H1 (cell line): ENCODE results near the gene OR2M4. TPM values are rescaled to one million over a fixed set of nuclear protein-coding genes. Genes with fewer than 3 reads are reported as not detected.

Experiments used
- CTCF ChIA-PET: fragments of 300-600 bp; sonication (Branson Sonifier 250); formaldehyde crosslinking; loops from one replicate; lab custom pipeline; 2021; ENCODE audit not compliant: partially characterized antibody; lab: Charles Lee
- POLR2A ChIA-PET: fragments of 300-600 bp; sonication (Branson Sonifier 250); formaldehyde crosslinking; loops from one replicate; lab custom pipeline; 2021; ENCODE audit warnings: inconsistent platforms; ENCODE audit not compliant: partially characterized antibody; lab: Charles Lee
- DNase-seq, 2 experiments: peaks; one replicate each; pipeline versions ENCODE4 v3.0.0 to v3.0.0-alpha.2; 2010 to 2022; ENCODE audit warnings: low spot score in 2 of 2, low read depth in 1 of 2, mixed read lengths in 1 of 2
- FAIRE-seq: peaks from 2 replicates; lab custom pipeline; 2011; peaks lifted over from hg19 to GRCh38; lab: Jason Lieb, UNC
- H2AFZ ChIP-seq: 2 replicates; pipeline ENCODE4 v1.8.1; 2012; ENCODE audit warnings: low read length, inconsistent platforms
- H2AK5ac ChIP-seq: 2 replicates; pipeline ENCODE4 v1.6.1; 2013; ENCODE audit warnings: low read depth, low read length
- H2BK120ac ChIP-seq: replicated peaks from 2 replicates; pipeline ENCODE3; 2013; ENCODE audit warnings: low read depth, low read length, inconsistent platforms
- H2BK12ac ChIP-seq: 2 replicates; pipeline ENCODE4 v1.6.1; 2013; ENCODE audit warnings: low read depth, low read length
- H2BK15ac ChIP-seq: 2 replicates; pipeline ENCODE4 v1.6.1; 2013; ENCODE audit warnings: low read length
- H2BK20ac ChIP-seq: 2 replicates; pipeline ENCODE4 v1.6.1; 2013; ENCODE audit warnings: low read length
- H2BK5ac ChIP-seq: 2 replicates; pipeline ENCODE4 v1.6.1; 2013; ENCODE audit warnings: low read depth, low read length
- H3K14ac ChIP-seq: 2 replicates; pipeline ENCODE4 v1.6.1; 2013; ENCODE audit warnings: inconsistent platforms; ENCODE audit not compliant: insufficient read length
- H3K18ac ChIP-seq: 2 replicates; pipeline ENCODE4 v1.6.1; 2013; ENCODE audit warnings: low read length; ENCODE audit errors: extremely low read depth
- H3K23ac ChIP-seq: 2 replicates; pipeline ENCODE4 v1.6.1; 2013; ENCODE audit warnings: inconsistent platforms; ENCODE audit not compliant: insufficient read length
- H3K23me2 ChIP-seq: 2 replicates; pipeline ENCODE4 v1.6.1; 2013; ENCODE audit warnings: low read depth, low read length
- H3K27ac ChIP-seq: 2 replicates; pipeline ENCODE4 v1.6.1; 2011; ENCODE audit warnings: low read depth, low read length, inconsistent platforms
- H3K27me3 ChIP-seq, 4 experiments: replicated peaks in 1 of 4; 1 replicate in 1 of 4; 2 replicates in 3 of 4; pipeline versions ENCODE4 v1.6.1 to v1.8.1; 2011 to 2013; ENCODE audit warnings: low read length in 3 of 4, mild to moderate bottlenecking in 3 of 4, inconsistent platforms in 2 of 4, mixed read lengths in 2 of 4, moderate library complexity in 1 of 4; ENCODE audit not compliant: control insufficient read depth in 3 of 4, insufficient read depth in 3 of 4; ENCODE audit errors: extremely low read depth in 1 of 4
- H3K36me3 ChIP-seq, 4 experiments: 2 replicates each; pipeline versions ENCODE4 v1.6.1 to v1.8.1; 2011 to 2013; ENCODE audit warnings: mild to moderate bottlenecking in 4 of 4, low read length in 3 of 4, moderate library complexity in 2 of 4, control low read depth in 1 of 4, inconsistent platforms in 1 of 4; ENCODE audit not compliant: insufficient read depth in 4 of 4, control insufficient read depth in 2 of 4
- H3K4ac ChIP-seq: replicated peaks from 2 replicates; pipeline ENCODE3; 2013; ENCODE audit warnings: low read length, low read depth, mixed read lengths, inconsistent platforms; ENCODE audit not compliant: insufficient read length
- H3K4me1 ChIP-seq, 4 experiments: replicated peaks in 1 of 4; 1 replicate in 1 of 4; 2 replicates in 3 of 4; pipeline versions ENCODE4 v1.6.1 to v1.8.1; 2011 to 2013; ENCODE audit warnings: low read length in 3 of 4, inconsistent platforms in 2 of 4, mixed read lengths in 1 of 4; ENCODE audit not compliant: insufficient read depth in 4 of 4, control insufficient read depth in 3 of 4
- H3K4me2 ChIP-seq, 2 experiments: 2 replicates each; pipeline versions ENCODE4 v1.6.1 to v1.8.1; 2011 to 2013; ENCODE audit warnings: low read depth in 2 of 2, low read length in 2 of 2, control low read depth in 1 of 2, inconsistent platforms in 1 of 2, mild to moderate bottlenecking in 1 of 2; ENCODE audit not compliant: insufficient read depth in 1 of 2
- H3K4me3 ChIP-seq, 4 experiments: fragments of 200-600, 300-600 bp in 1 of 4; sonication (generic), shearing (Covaris generic), sonication (Bioruptor Twin) in 1 of 4; 2 replicates each; pipeline versions ENCODE4 v1.5.1 to v1.8.1; 2011 to 2016; ENCODE audit warnings: low read length in 4 of 4, low read depth in 3 of 4, control low read depth in 2 of 4, inconsistent platforms in 2 of 4, mild to moderate bottlenecking in 2 of 4, mixed read lengths in 1 of 4, moderate library complexity in 1 of 4; ENCODE audit not compliant: insufficient read depth in 2 of 4; ENCODE audit errors: extremely low read depth in 1 of 4
- H3K56ac ChIP-seq: replicated peaks from 2 replicates; pipeline ENCODE3; 2013; ENCODE audit warnings: low read depth, mild to moderate bottlenecking, mixed read lengths, low read length, inconsistent platforms; ENCODE audit not compliant: insufficient read length
- H3K79me1 ChIP-seq: 2 replicates; pipeline ENCODE4 v1.6.1; 2013; ENCODE audit warnings: low read depth, low read length, control low read depth
- H3K79me2 ChIP-seq, 2 experiments: 2 replicates each; pipeline versions ENCODE4 v1.6.1 to v1.8.1; 2012 to 2013; ENCODE audit warnings: low read length in 2 of 2, mild to moderate bottlenecking in 2 of 2, inconsistent platforms in 1 of 2; ENCODE audit not compliant: insufficient read depth in 2 of 2, control insufficient read depth in 1 of 2
- H3K9ac ChIP-seq, 4 experiments: replicated peaks in 1 of 4; 1 replicate in 1 of 4; 2 replicates in 3 of 4; pipeline versions ENCODE4 v1.6.1 to v1.8.1; 2011 to 2013; ENCODE audit warnings: low read depth in 3 of 4, low read length in 3 of 4, control low read depth in 2 of 4, mild to moderate bottlenecking in 2 of 4, moderate library complexity in 2 of 4, inconsistent platforms in 1 of 4; ENCODE audit errors: extremely low read depth in 1 of 4
- H3K9me3 ChIP-seq, 2 experiments: 2 replicates each; pipeline versions ENCODE4 v1.6.1 to v1.8.1; 2012 to 2013; ENCODE audit warnings: mild to moderate bottlenecking in 2 of 2, moderate library complexity in 2 of 2, control low read depth in 1 of 2, inconsistent platforms in 1 of 2, low read depth in 1 of 2, low read length in 1 of 2, mixed read lengths in 1 of 2; ENCODE audit not compliant: insufficient read depth in 2 of 2
- H4K20me1 ChIP-seq, 2 experiments: replicated peaks in 1 of 2; 2 replicates each; pipeline versions ENCODE3 to v1.8.1; 2011 to 2013; ENCODE audit warnings: inconsistent platforms in 2 of 2, low read length in 2 of 2, mild to moderate bottlenecking in 1 of 2; ENCODE audit not compliant: insufficient read depth in 2 of 2, control insufficient read depth in 1 of 2
- H4K5ac ChIP-seq: 2 replicates; pipeline ENCODE4 v1.6.1; 2013; ENCODE audit warnings: low read length, low read depth, mixed read lengths, inconsistent platforms; ENCODE audit not compliant: insufficient read length
- H4K8ac ChIP-seq: 2 replicates; pipeline ENCODE4 v1.8.0; 2013; ENCODE audit warnings: mild to moderate bottlenecking, moderate library complexity, low read length, inconsistent platforms; ENCODE audit not compliant: insufficient read depth; ENCODE audit errors: extremely low read depth
- H4K91ac ChIP-seq: replicated peaks from 2 replicates; pipeline ENCODE3; 2013; ENCODE audit warnings: low read length, mixed read lengths, inconsistent platforms; ENCODE audit not compliant: insufficient read length
- CBX5 ChIP-seq: fragments of 300-800, 300-1000 bp; sonication (generic); IDR thresholded peaks from 2 replicates; pipeline ENCODE4 v1.7.1; 2016; ENCODE audit warnings: antibody characterized with exemption, low read length, low read depth
- WGBS, 2 experiments: shearing (Covaris generic) in 1 of 2; methylation state at CpG; one replicate each; pipeline versions ENCODE4 v1.1.6 to v1.1.7; 2013 to 2015; ENCODE audit warnings: low lambda C conversion rate in 2 of 2, mixed read lengths in 2 of 2, inconsistent platforms in 1 of 2, low coverage in 1 of 2, missing lambda C conversion rate in 1 of 2; ENCODE audit not compliant: insufficient replicate concordance in 2 of 2, insufficient coverage in 1 of 2, insufficient read length in 1 of 2; ENCODE audit errors: extremely low coverage in 1 of 2, missing lambda C conversion rate in 1 of 2; 5-methylcytosine and 5-hydroxymethylcytosine counted together
- polyA plus RNA-seq, 7 experiments: library from polyadenylated mRNA; depleted of rRNA in 3 of 7; stranded (reverse) in 5 of 7; unstranded in 2 of 7; fragments of >200 nt in 5 of 7; fragments of 200-250 nt in 2 of 7; gene quantifications; 1 replicate in 5 of 7; 2 replicates in 1 of 7; 4 replicates in 1 of 7; pipeline versions ENCODE4 v1.2.1 to v1.2.3, GENCODE V29; 2011 to 2013; ENCODE audit warnings: missing spikeins in 2 of 7, mixed read lengths in 2 of 7
- total RNA-seq: library from RNA; stranded (reverse); fragmentation: NEBNext Ultra II Directional; extraction: Animal tissue kit (Norgen Biotek cat#: 25700); gene quantifications from 2 replicates; pipeline ENCODE4 v1.2.1, GENCODE V29; 2021

The OR2M4 gene
- total and polyA plus RNA-seq, 2 of the 8 experiments (the other 6 are each of a cell fraction or from before 2014, with no cell fraction given), result not detected

DNA sequence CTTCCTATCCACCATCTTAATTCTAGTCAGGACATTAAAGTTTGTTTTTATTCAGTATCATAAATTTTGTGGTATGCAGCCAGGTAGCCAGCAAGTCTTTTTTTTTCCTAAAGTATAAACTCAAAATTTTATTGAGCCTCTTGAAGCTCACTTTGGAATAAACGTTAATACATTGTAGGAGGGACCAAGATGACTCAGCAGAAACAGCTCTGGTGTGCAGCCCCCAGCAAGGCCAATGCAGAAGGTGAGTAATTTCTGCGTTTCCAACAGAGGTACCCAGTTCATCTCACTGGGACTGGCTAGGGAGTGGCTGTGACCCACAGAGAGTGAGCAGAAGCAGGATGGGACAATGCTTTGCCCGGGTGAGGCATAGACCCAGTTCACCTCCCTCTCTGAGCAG is 43.9 kb upstream of the OR2M4 start:
- H3K4me1 ChIP-seq, result no peaks in the 10 kb centered on the region
- H3K4me3 ChIP-seq, result no peak overlapping the region
- CTCF ChIA-PET, result no interaction called here
- H3K18ac ChIP-seq, result no peak overlapping the region
- no peak overlapping the region for H2BK20ac ChIP-seq
- no peak overlapping the region for H3K56ac ChIP-seq
- H3K27ac ChIP-seq, result no peak overlapping the region
- no peak overlapping the region for H2BK5ac ChIP-seq
- H4K5ac ChIP-seq, result no peak overlapping the region
- no peak for TF ChIP-seq CBX5
- DNase-seq (no peak), FAIRE-seq (no peak)
- H2AK5ac ChIP-seq, result no peak overlapping the region
- no peaks in the 10 kb centered on the region for H3K23me2 ChIP-seq
- H2AFZ ChIP-seq, result no peak overlapping the region
- H2BK120ac ChIP-seq, result no peak overlapping the region
- H2BK12ac ChIP-seq, result no peak overlapping the region
- H3K36me3 ChIP-seq, result no peaks in the 10 kb centered on the region
- peaks cover 51 to 60% of the 10 kb centered on the region in 2 experiments for H3K9me3 ChIP-seq
- no peak overlapping the region for H4K91ac ChIP-seq
- H4K20me1 ChIP-seq, result no peaks in the 10 kb centered on the region
- no peaks in the 10 kb centered on the region for H3K79me2 ChIP-seq
- no peak overlapping the region for H2BK15ac ChIP-seq
- H3K23ac ChIP-seq, result no peak overlapping the region
- H3K27me3 ChIP-seq, result no peaks in the 10 kb centered on the region
- H4K8ac ChIP-seq, result no peak overlapping the region
- H3K4me2 ChIP-seq, result no peak overlapping the region
- no peak overlapping the region for H3K14ac ChIP-seq
- POLR2A ChIA-PET, result no interaction called here
- 66% methylated on average over 3 of the region's 3 CpGs; no CpG with 5 or more reads in 1 of the 2 experiments for WGBS, 2 experiments
- H3K79me1 ChIP-seq, result no peaks in the 10 kb centered on the region
- no peak overlapping the region for H3K9ac ChIP-seq
- H3K4ac ChIP-seq, result no peak overlapping the region
